Osteoblast (primary cell): ENCODE data around the gene LCN6. TPM values are rescaled to one million over a fixed set of nuclear protein-coding genes. Genes with fewer than 3 reads are reported as not detected.

Experiments
- DNase-seq: peaks from one replicate; pipeline ENCODE4 v3.0.0; 2011; ENCODE audit warnings: low spot score, mixed read lengths; ENCODE audit not compliant: insufficient read length; ENCODE audit errors: missing footprints
- H2AFZ ChIP-seq: 2 replicates; pipeline ENCODE4 v1.6.0; 2011; ENCODE audit warnings: mild to moderate bottlenecking, low read length
- H3K27ac ChIP-seq: 2 replicates; pipeline ENCODE4 v1.5.1; 2011; ENCODE audit warnings: mild to moderate bottlenecking, low read depth, low read length, moderate library complexity
- H3K27me3 ChIP-seq: 2 replicates; pipeline ENCODE4 v1.6.0; 2012; ENCODE audit warnings: mild to moderate bottlenecking, control low read depth, inconsistent platforms, low read length, moderate library complexity; ENCODE audit not compliant: insufficient read depth
- H3K36me3 ChIP-seq: 2 replicates; pipeline ENCODE4 v1.5.1; 2011; ENCODE audit warnings: mild to moderate bottlenecking, low read length, control low read depth, moderate library complexity; ENCODE audit not compliant: insufficient read depth
- H3K4me1 ChIP-seq: 2 replicates; pipeline ENCODE4 v1.5.1; 2011; ENCODE audit warnings: mild to moderate bottlenecking, low read length, control low read depth, moderate library complexity; ENCODE audit not compliant: insufficient read depth
- H3K4me2 ChIP-seq: 2 replicates; pipeline ENCODE4 v1.6.0; 2011; ENCODE audit warnings: mild to moderate bottlenecking, low read length; ENCODE audit not compliant: insufficient read depth
- H3K4me3 ChIP-seq: fragments of 200-600 bp; sonication (generic); 3 replicates; pipeline ENCODE4 v1.5.1; 2012; ENCODE audit warnings: mild to moderate bottlenecking, low read length, inconsistent platforms; ENCODE audit not compliant: insufficient read depth
- H3K79me2 ChIP-seq: 2 replicates; pipeline ENCODE4 v1.6.0; 2012; ENCODE audit warnings: mild to moderate bottlenecking, low read length, control low read depth, inconsistent platforms; ENCODE audit not compliant: insufficient read depth
- H3K9me3 ChIP-seq: 2 replicates; pipeline ENCODE4 v1.5.1; 2011; ENCODE audit warnings: low read depth, low read length, control low read depth
- H4K20me1 ChIP-seq: 2 replicates; pipeline ENCODE4 v1.6.0; 2012; ENCODE audit warnings: mild to moderate bottlenecking, low read length, control low read depth; ENCODE audit not compliant: insufficient read depth
- total RNA-seq: library from RNA; depleted of rRNA; stranded (reverse); fragments of >200 nt; gene quantifications from 2 replicates; pipeline ENCODE4 v1.2.3, GENCODE V29; 2012
- TF ChIP-seq, protein P1 (sequence below): IDR thresholded peaks from 2 replicates; pipeline ENCODE4 v1.5.1; 2011; ENCODE audit warnings: mild to moderate bottlenecking, low read depth, low read length, moderate library complexity; ENCODE audit errors: extremely low read depth

Gene LCN6
- total RNA-seq, 1 donor = not detected

DNA sequence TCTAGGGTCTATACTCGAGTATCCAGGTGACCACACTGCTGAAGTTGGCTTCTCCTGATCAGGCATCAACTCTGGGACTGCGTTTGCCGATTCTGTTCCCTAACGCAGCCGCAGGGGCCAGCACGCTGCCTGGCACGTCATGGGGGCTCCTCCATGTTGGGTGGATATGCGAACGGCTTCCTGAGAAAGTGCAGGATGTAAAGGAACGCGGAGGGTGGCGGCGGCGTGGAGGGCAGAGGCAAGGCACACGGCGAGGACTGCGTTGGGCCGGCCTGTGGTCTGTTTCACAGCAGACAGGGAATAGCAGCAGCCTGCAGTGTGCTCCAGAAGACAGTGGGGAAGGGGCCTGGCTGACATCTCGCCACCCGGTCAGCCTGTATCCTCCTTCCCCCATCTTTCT is 9.4 kb downstream of the LCN6 start:
- Histone ChIP-seq H3K27me3 (peaks cover 37% of the 10 kb centered on the region), H2AFZ (no peak overlapping the region), H3K4me3 (no peak overlapping the region), H3K27ac (no peak overlapping the region), H3K36me3 (no peaks in the 10 kb centered on the region), H3K4me1 (peaks cover 7% of the 10 kb centered on the region), H4K20me1 (no peaks in the 10 kb centered on the region), H3K79me2 (no peaks in the 10 kb centered on the region), H3K4me2 (no peak overlapping the region), H3K9me3 (no peaks in the 10 kb centered on the region)
- no peak for DNase-seq
- TF ChIP-seq, protein P1, sequence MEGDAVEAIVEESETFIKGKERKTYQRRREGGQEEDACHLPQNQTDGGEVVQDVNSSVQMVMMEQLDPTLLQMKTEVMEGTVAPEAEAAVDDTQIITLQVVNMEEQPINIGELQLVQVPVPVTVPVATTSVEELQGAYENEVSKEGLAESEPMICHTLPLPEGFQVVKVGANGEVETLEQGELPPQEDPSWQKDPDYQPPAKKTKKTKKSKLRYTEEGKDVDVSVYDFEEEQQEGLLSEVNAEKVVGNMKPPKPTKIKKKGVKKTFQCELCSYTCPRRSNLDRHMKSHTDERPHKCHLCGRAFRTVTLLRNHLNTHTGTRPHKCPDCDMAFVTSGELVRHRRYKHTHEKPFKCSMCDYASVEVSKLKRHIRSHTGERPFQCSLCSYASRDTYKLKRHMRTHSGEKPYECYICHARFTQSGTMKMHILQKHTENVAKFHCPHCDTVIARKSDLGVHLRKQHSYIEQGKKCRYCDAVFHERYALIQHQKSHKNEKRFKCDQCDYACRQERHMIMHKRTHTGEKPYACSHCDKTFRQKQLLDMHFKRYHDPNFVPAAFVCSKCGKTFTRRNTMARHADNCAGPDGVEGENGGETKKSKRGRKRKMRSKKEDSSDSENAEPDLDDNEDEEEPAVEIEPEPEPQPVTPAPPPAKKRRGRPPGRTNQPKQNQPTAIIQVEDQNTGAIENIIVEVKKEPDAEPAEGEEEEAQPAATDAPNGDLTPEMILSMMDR = no peak

DNA sequence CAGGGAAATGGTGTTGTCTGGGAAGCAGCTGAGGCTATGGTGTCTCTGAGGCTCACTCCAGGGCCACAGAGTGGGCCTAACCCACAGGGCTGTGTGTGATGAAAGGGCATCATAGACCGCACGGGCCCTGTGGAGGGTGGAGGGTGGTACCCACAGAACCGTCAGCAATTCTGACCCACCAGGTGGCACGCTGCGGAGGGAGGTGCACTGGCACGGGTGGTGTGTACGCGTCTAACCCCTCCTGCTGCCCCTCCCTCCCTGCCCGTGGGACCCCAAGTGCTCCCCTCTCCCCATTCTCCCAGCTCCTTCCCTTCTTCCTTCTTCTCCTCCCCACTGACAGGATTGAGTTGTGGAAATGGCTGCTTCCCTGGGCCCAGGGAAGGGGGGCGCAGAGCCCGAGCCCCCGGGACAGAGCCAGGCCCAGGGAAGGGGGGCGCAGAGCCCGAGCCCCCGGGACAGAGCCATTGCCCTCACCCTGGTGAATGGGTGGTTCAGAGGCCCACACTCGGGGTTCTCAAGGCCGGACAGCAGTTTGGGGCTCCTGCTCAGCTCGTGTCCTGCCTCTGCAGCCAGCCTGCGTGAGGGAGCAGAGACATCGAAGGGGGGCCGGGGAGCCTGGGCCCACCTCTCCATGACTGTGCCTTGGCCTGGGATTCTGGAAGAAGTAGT is 12.4 kb downstream of the LCN6 start:
- H2AFZ ChIP-seq = no peak overlapping the region
- no peaks in the 10 kb centered on the region for H3K9me3 ChIP-seq
- H3K4me2 ChIP-seq = no peak overlapping the region
- no peaks in the 10 kb centered on the region for H4K20me1 ChIP-seq
- peaks cover 3% of the 10 kb centered on the region for H3K79me2 ChIP-seq
- no peak overlapping the region for H3K4me3 ChIP-seq
- H3K36me3 ChIP-seq = no peaks in the 10 kb centered on the region
- H3K4me1 ChIP-seq = peaks cover under 1% of the 10 kb centered on the region
- H3K27me3 ChIP-seq = peaks cover 15% of the 10 kb centered on the region
- TF ChIP-seq, protein P1 = no peak
- no peak for DNase-seq
- H3K27ac ChIP-seq = no peak overlapping the region

DNA sequence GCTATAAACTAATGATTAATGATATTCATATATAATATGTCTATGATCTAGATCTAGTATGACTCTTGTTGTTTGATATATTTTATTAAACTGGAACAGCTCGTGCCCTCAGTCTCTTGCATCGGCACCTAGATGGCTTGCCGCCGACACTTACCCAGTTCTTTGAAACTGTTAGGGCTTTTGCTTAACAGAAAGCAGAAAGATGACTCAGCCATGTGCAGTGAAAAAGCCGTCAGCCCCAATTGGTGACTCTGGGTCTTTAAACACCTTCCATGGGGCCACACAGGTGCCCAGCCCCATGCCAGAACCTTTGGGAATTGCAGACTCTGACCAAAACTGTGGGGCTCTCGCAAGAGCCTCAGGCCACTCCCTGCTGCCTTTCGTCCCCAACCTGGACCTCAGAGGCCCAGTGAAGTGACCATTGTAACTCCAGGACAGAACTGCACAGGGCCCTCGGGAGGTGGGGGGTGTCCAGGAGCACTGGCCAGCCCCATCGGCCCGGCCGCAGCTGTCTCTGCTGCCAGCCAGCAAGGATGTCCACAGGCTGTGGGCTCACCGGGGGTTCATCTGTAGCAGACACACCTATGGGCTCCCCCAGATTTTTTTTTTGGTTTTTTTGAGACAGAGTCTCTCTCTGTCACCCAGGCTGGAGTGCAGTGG is 13.4 kb downstream of the LCN6 start:
- peaks cover 2% of the 10 kb centered on the region for H4K20me1 ChIP-seq
- H2AFZ ChIP-seq = no peak overlapping the region
- no peaks in the 10 kb centered on the region for H3K36me3 ChIP-seq
- TF ChIP-seq, protein P1 = no peak
- no peak overlapping the region for H3K4me3 ChIP-seq
- no peaks in the 10 kb centered on the region for H3K9me3 ChIP-seq
- H3K27ac ChIP-seq = no peak overlapping the region
- H3K27me3 ChIP-seq = peaks cover 6% of the 10 kb centered on the region
- DNase-seq = no peak
- no peak overlapping the region for H3K4me2 ChIP-seq
- no peaks in the 10 kb centered on the region for H3K4me1 ChIP-seq
- H3K79me2 ChIP-seq = peaks cover 12% of the 10 kb centered on the region

DNA sequence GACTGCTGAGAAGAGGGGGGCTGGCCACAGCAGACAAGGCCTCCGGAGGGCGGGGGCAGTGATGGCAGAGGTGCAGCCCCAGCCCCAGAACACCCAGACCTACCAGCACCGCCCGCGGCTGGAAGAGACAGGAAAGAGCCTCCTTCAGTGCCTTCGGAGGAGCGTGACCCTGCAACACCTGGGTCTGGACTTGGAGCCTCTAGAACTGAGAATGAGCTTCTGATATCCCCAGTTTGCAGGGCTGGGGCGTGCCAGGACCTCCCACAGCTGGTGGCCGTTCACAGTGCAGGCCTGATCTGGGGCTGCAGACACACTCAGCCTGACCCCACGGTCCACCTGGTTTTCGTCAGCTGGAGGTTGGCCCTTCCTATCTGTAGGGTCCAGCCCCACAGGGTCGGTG is 14.7 kb downstream of the LCN6 start:
- peaks cover 11% of the 10 kb centered on the region for H4K20me1 ChIP-seq
- H3K4me1 ChIP-seq = peaks cover 6% of the 10 kb centered on the region
- no peak overlapping the region for H2AFZ ChIP-seq
- H3K27ac ChIP-seq = no peak overlapping the region
- peaks cover 25% of the 10 kb centered on the region for H3K79me2 ChIP-seq
- H3K9me3 ChIP-seq = no peaks in the 10 kb centered on the region
- H3K4me3 ChIP-seq = no peak overlapping the region
- peaks cover 1% of the 10 kb centered on the region for H3K27me3 ChIP-seq
- no peaks in the 10 kb centered on the region for H3K36me3 ChIP-seq
- no peak overlapping the region for H3K4me2 ChIP-seq
- TF ChIP-seq, protein P1 = no peak
- no peak for DNase-seq
